CD4-positive, alpha-beta T cell treated with Interleukin-15 for 1 hour (primary cell): ENCODE measurements around the gene AJM1.
A peak's percentile ranks its signal among the peaks of the same experiment; 100 is the strongest.

Experiments
- DNase-seq: peaks from one replicate; pipeline ENCODE4 v3.0.0-alpha.2; 2020

Gene AJM1

DNA sequence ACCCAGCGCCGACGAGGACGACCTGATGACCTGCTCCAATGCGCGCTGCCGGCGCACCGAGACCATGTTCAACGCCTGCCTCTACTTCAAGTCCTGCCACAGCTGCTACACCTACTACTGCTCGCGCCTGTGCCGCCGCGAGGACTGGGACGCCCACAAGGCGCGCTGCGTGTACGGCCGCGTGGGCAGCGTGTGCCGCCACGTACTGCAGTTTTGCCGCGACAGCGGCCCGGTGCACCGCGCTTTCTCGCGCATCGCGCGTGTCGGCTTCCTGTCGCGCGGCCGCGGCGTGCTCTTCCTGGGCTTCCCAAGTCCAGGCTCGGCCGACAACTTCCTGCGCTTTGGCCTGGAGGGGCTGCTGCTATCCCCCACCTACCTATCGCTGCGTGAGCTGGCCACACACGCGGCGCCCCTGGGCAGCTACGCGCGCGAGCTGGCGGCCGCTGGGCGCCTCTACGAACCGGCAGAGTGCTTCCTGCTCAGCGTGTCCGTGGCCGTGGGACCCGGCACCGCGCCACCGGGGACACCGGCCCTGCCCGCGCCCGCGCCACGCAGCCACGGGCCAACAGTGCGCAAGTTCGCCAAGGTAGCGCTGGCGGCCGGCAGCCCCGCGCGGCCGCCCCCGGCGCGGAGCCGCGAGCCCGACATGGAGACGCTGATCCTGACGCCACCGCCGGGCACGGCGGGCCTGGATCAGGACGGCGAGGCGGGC, 4.3 kb downstream of the AJM1 start:
- DNase-seq, result no peak

DNA sequence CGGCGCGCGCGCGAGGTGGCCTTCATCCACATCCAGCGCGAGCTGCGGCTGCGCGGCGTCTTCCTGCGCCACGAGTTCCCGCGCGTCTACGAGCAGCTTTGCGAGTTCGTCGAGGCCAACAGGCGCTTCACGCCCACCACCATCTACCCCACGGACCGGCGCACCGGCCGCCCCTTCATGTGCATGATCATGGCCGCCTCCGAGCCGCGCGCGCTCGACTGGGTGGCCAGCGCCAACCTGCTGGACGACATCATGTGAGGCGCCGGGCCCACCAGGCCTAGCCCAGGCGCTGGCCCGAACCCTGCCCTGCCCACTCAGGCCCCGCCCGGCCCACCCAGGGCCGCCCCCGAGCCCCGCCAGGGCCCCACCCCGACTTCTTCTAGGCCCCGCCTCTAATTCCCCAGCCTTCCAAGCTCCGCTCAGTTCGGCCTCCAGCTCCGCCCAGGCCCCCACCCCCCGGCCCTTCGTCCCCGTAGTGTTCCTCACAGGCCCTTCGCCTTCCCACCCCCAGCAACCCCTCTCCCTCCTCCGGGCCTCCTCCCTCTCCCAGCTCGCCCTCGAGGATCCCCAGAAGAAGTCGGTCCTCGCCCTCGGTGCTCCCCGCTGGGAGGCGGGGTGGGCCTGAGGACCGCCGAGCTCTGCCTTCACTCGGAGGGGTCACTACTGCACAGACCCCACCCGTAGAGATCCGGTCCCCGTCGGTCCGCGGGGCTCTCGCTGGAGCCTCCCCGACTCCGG, 5.0 kb downstream of the AJM1 start:
- no peak for DNase-seq

- peak; percentile 70 for DNase-seq
Measured at GRCh38 chr9:136847826-136848392, 5.6 kb downstream of the AJM1 start.

DNA sequence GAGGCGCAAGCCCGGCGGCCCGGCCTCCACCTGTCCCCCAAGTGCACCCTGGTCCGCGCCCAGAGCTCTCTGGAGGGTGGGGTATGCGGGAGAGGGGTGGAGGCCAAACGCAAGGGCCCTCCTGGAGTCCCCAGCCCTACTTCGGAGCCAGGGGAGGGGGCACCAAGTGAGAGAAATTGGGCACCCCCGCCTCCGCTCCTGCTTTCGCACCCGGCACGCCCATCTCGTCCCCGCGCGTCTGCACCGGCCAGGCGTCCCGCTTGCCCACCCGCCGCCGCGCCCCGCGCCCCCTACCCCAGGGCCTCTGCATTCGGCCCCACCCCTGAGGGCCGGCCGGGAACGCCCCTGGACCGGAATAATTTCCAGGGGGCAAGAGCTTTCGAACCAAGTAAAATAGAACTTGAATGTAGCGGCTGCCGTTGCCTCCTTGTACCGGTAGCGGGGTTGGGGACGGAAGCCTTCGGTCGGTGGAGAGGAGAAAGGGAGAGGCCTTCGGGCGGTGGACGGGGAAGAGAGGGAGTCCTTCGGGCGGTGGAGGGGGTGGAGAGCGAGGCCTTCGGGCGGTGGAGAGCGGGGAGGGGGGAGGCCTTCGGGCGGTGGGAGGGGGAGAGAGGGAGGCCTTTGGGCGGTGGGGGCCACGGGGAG, 6.2 kb downstream of the AJM1 start:
- DNase-seq, result no peak

- peak; percentile 97 for DNase-seq
Measured at GRCh38 chr9:136849038-136849959, 7.0 kb downstream of the AJM1 start, which contains the start of gene PHPT1. PHPT1 (plus strand) TSS chr9:136849409; CDS start chr9:136849431, 22 bp downstream.

DNA sequence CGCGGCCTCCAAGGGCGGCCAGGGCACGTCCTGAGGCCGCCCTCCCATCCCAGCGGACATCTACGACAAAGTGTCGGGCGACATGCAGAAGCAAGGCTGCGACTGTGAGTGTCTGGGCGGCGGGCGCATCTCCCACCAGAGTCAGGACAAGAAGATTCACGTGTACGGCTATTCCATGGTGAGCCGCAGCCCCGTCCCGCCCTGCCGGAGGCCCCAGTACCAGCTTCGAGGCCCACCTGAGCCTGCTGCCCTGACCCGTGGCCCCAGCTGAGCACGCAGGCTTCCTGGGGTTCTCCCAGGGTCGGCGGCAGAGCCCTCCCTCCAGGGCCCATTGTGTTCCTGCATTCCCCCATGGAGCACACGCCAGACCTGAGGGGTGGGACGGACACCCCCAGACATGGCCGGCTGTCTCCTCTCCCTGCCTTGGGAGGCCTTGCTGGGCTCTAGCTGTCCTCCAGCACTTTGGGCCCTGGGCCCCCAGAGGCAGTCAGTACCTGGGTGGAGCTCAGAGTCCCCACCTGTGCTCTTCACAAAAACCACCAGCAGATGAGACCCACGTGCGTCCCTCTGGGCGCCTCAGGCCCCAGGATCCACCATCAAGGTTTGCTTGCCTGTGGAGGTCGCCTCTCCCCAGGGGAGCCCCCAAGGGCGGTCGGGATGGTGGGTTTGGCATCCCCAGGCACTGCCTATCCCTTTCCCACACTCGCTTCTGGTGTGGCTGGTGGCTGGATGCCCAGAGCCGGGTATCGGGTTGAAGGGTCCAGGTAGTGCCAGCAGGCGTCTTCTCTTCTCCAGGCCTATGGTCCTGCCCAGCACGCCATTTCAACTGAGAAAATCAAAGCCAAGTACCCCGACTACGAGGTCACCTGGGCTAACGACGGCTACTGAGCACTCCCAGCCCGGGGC, 7.9 kb downstream of the AJM1 start:
- no peak for DNase-seq

DNA sequence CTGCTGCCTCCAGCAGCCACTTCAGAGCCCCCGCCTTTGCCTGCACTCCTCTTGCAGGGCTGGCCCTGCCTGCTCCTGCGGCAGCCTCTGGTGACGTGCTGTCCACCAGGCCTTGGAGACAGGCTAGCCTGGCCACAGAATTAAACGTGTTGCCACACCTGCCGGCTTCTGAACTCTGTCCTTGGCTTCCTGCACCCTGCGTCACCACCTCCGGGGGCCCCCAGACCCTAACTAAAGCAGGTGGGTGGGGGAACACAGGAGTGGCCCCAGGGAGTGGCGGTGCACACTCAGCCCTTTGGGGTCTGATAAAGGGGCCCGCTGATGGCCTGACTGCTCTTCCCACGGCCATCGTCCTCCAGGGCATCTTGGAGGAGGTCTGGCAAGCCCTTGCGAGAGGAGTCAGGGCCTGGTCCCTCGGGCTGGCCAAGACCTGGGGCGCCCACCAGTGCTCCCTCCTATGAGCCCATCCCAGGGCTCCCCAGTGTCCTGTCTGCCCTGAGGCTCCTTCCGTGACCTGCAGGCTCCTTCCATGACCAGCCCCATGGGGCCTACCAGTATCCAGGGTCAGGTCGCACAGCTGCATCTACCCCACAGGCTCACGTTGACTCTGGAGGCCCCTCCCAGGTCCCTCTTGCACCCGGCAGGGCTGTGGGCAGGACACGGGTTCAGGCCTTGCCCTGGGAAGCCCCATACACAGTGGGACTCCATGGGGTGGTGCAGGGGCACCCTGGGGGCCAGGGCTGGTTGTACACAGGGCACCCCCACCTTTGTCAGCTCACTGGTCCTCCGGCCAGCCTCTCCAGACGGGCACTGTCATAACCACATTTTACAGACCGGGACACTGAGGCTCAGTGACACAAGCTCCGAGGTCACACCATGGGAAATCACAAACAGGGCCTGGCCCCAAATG, 8.8 kb downstream of the AJM1 start:
- no peak for DNase-seq

GRCh38 chr9:136851941-136852663, 9.8 kb downstream of the AJM1 start, which contains the start of gene MAMDC4:
MAMDC4 (plus strand) TSS chr9:136852346; CDS start chr9:136852417, 71 bp downstream.
- no peak for DNase-seq

DNA sequence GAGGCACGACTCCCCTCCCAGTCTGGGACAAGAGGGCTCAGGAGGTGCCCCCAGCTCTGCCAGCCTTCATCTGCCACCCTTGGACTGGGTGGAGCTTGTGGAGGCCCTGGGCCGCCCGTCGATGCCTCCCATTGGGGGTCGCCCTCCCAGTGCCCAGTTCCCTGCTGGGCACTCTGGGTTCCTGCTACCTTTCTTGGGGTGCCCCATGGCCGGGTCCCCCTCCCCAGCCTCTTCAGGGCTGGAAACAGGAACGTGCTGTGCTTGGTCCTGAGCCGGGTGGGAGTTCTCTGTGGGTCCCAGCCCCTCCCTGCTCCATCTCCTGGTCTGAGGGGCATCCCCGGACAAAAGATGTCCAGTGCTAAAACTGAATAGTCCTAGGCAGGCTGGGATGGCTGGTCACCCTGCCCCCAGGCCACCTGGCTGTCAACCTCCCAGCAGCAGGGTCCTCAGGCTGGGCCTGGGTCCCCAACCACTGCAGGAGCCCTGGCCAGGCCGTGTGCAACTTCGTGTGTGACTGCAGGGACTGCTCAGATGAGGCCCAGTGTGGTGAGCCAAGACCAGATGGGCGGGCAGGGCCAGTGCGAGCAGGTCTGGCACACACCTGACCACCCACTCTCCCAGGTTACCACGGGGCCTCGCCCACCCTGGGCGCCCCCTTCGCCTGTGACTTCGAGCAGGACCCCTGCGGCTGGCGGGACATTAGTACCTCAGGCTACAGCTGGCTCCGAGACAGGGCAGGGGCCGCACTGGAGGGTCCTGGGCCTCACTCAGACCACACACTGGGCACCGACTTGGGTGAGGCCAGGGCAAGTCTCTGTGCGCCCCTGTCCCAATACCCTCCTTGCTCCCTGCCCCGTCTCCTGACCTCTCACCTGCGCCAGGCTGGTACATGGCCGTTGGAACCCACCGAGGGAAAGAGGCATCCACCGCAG, 10.7 kb downstream of the AJM1 start:
- no peak for DNase-seq

- DNase-seq, result no peak
Measured at GRCh38 chr9:136853596-136854112, 11.4 kb downstream of the AJM1 start.

DNA sequence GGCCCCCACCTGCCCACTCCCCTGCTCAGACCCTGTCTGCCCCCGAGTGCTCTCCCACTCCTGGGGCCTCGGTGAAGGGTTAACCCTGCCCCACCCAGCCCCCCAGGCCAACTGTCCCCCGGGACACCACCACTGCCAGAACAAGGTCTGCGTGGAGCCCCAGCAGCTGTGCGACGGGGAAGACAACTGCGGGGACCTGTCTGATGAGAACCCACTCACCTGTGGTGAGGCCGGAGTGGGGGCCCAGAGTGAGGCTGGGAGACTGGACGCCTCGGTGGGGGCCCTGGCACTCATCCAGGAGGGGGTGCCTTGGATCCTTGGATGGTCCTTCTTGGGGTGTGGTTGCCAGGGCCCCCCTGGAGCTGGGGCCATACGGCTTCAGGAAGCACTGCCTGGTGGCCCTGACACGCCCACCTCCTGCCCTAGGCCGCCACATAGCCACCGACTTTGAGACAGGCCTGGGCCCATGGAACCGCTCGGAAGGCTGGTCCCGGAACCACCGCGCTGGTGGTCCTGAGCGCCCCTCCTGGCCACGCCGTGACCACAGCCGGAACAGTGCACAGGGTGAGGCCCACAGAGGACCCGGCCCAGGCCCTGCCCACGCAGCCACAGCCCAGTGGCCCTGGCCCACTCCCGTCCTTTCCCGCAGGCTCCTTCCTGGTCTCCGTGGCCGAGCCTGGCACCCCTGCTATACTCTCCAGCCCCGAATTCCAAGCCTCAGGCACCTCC, 12.0 kb downstream of the AJM1 start:
- DNase-seq, result no peak

- no peak for DNase-seq
Measured at GRCh38 chr9:136854842-136855460, 12.7 kb downstream of the AJM1 start.

GRCh38 chr9:136855461-136856078, 13.3 kb downstream of the AJM1 start:
- no peak for DNase-seq

- no peak for DNase-seq
Measured at GRCh38 chr9:136856079-136856476, 13.8 kb downstream of the AJM1 start.

- no peak for DNase-seq
Measured at GRCh38 chr9:136856541-136857141, 14.4 kb downstream of the AJM1 start.

DNA sequence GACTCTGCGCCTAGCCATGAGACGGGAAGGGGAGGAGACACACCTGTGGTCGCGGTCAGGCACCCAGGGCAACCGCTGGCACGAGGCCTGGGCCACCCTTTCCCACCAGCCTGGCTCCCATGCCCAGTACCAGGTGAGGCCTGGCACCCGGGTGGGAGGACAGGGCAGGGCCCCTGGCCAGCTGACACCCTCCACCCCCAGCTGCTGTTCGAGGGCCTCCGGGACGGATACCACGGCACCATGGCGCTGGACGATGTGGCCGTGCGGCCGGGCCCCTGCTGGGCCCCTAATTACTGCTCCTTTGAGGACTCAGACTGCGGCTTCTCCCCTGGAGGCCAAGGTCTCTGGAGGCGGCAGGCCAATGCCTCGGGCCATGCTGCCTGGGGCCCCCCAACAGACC, 14.9 kb downstream of the AJM1 start:
- no peak for DNase-seq
